ENCODE measurements around the gene TUBA1B.
"Not testable (repeated sequence)": the region's sequence is repeated elsewhere in the genome, so short reads cannot be mapped to it uniquely, and the experiment has no call there.

The TUBA1B gene

DNA sequence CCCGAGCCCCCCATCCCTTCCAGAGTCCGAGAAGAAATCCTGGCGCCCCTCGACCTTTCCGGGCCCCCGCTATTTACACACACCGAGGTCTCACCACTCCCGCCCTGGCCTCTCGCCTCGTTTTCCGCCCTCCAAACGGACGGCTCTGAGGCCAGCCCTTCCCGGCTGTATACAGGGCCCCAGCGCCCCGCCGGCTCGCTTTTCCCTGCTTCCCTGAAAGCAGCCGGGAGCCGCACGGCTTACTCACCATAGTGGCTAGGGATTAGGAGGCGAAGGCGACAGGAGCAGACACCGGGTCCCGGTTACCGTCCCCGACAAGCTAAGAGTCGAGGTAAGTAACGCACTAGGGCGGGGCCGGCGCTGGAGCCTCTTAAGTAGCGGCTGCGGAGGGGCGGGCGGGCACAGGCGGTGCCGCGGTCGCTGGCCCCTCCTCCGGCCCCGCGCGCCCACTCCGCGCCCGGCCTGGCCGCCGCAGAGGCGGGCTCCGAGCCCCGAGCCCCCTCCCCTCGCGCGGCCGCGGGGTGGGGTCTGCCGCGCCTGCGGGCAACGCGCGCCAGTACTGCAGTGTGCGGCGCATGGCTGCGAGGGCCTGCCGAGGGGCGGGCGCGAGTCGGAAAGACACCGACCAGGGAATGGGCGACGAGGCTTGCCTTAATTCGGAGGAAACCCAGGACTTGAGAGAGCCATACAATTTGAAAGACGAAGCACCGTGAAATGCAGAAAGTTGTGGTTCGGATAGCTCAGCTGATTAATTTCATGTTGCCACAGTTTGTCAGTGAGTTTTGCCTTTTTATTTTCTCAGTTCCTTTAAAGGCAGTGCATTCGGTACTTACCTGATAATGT lies at the start of gene TUBA1B:
TUBA1B (minus strand) TSS at position 345 of the 843 bp plus-strand sequence; CDS start at position 250, 95 bp downstream.
- peak; percentile 22 to 91 (median 82) for DNase-seq

DNA sequence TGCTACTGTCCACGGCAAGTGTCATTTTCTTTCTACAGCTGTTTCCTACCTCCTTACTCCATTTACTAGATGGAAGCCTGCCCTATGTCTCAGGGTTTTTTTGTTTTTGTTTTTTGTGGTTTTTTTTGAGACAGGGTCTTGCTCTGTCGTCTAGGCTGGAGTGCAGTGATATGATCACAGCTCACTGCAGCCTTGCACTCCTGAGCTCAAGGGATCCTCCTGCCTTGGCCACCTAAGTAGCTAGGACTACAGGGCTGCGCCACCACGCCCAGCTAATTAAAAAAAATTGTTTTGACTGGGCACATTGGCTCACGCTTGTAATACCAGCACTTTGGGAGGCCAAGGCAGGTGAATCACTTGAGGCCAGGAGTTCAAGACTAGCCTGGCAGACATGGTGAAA lies 43.0 kb upstream of the TUBA1B start:
- DNase-seq, result no peak

DNA sequence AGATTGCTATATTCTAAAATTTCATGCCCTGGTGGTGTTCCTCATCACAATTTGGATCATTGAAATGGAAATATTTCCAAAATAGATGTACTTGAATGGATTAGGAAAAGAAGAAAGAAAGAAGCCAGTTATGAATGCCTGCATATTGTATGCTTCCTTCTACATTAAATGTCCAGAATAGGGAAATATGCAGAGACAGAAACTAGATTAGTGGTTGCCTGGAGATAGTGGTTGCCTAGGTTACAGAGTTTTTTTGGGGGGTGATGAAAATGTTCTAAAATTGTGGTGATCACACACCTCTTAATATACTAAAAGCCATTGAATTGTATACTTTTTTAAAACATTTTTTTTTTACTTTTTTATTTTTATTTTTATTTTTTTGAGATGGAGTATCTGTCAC lies 39.7 kb upstream of the TUBA1B start:
- DNase-seq, result no peak

DNA sequence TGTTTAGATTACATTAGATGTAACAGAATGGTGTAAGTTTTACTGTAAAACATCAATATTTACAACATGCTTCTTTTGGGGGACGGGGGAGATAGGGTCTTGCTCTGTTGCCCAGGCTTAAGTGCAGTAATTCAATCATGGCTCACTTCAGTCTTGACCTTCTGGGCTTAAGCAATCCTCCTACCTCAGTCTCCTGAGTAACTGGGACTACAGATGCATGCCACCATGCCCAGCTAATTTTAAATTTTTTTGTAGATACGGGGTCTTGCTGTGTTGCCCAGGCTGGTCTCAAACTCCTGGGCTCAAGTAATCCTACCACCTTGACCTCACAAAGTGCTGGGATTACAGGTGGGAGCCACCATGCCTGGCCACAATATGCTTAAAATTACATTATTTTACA lies 33.9 kb upstream of the TUBA1B start:
- DNase-seq, result no peak

DNA sequence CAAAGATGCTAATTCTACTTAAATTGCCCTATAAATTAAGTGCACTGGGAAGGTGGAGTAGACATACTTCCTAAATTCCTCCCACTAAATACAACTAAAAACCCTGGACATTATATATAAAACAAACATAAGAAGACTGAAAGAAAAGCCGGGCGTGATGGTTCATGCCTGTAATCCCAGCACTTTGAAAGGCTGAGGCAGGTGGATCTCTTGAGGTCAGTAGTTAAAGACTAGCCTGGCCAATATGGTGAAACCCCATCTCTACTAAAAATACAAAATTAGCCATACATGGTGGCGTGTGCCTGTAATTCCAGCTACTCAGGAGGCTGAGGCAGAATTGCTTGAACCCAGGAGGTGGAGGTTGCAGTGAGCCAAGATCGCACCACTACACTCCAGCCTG lies 30.7 kb upstream of the TUBA1B start:
- DNase-seq, result not testable (repeated sequence)

DNA sequence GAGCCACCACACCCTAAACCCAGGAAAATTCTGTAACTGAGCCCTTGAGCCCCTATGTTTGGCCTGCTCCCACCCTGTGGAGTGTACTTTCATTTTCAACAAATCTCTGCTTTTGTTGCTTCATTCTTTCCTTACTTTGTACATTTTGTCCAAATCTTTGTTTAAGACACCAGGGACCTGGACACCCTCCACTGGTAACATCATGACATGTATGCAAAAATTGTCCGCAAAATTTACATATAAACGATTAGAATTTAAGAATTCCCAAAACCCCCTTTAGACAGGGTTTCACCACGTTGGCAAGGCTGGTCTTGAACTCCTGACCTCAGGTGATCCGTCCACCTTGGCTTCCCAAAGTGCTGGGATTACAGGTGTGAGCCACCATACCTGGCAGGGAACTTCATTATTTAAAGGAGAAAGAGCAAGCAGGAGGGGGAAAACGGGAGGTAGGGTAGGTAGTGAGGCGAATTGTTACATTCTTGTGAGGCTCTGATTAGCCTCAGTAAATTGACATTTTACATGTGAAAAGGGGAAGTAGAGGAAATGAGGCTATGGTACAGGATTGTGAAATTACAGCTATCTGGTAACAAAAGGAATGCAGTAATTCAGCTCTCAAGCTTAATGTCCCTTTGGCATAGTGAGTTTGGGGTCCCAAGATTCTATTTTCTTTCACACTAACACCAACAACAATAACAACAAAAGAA lies 30.0 kb upstream of the TUBA1B start:
- DNase-seq, result no peak

DNA sequence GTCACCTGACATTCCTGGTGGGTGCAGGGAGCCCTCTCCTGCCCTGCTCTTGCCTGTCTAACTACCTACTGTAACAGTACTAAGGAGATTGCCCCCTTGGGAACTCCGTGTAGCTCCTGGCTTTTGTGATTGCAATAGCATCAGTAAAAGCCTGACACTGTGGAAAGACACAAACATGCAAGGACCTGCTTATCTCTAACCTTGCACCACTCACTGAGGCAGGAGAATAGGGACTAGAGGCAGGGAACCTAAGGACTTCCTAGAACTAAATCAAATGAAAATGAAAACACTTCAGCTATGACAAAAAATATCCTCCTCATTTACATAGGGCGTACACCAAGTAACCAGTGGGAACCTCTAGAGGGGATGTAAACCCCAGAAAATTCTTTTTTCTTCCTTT lies 29.2 kb upstream of the TUBA1B start:
- no peak for DNase-seq

DNA sequence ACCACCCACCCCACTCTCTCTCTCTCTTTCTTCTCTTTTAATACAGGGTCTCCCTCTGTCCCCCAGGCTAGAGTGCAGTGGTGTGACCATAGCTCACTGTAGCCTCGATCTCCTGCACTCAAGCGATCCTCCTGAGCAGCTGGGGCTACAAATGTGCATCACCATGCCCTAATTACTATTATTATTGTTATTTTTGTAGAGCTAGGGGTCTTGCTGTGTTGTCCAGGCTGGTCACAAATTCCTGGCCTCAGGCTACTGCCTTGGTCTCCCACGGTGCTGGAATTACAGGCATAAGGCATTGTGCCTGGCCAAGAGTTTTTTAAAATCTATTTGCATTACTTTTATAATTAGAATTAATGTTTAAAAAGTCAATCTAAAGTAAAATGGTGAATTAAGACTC lies 23.0 kb upstream of the TUBA1B start:
- DNase-seq, result no peak

DNA sequence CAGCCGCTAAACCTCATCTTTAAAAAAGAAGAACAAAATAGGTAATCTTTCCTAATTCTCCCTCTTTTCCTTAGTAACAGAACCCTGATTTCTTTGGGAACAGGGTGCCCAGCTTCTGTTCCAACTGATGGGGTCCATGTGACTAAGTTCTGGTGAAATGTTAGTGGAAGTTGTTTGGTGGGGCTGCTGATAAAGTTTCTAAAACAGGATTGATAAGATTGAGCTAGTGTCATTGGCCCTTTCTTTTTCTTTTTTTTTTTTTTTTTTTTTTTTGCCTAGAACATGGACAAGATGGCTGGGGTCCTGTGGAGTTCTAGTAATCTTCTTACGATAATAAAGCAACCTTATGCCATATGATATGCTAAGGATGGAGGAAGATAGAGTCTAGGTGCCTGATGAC lies 16.2 kb upstream of the TUBA1B start:
- DNase-seq, result no peak

DNA sequence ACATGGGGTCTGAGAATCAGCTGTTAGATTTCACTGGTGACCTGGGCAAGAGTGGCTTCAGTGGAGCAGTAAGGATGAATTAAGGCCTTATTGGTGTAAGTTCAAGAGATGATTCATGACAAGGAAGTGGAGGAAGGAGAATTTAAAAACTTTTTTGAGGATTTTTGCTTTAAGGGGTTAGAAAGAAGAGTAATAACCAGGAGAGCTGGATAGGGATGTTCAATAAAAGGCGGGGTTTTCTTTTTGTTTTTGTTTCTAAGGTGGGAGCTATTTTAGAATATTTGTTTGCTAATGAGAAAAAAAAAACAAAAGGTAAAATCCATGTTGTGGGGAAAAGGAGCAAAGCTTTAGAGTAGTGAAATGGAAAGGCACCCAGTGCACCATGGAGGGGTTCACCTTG lies 15.2 kb upstream of the TUBA1B start:
- DNase-seq, result no peak

DNA sequence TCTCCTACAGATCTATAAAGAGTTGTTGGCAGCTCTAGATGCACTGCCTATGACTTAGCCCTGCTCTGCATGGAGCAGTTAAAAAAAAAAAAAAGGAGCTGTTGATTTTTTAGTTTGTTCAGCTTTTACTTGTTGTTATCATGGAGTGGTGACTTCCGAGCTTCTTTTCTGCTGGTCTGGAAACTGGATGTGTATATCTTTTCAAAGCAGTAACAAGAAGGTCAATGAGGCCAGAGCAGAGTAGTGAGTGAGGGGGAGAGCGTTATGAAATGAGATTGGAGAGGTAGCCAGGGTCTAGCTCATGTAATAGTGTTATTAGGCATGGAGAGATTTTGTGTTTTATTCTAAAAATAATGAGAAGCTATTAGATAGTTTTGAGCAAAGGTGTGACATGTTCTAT lies 13.2 kb upstream of the TUBA1B start:
- DNase-seq, result no peak

DNA sequence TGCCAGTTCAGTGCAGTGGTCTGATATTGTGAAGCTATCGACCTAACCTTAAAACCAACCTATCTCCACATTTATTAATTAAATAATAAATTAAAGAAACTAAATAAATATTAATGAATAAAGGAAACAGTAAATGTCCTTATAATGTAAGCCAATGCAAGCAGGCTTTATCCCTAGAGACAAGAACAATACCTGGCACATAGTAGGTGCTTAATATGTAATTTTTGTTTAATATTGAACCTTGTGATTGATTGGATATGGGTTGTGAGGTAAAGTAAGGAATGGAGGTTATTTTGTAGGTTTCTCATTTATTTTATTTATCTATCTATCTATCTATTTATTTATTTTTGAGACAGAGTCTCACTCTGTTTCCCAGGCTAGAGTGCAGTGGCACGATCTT lies 7.8 kb upstream of the TUBA1B start:
- DNase-seq, result no peak

DNA sequence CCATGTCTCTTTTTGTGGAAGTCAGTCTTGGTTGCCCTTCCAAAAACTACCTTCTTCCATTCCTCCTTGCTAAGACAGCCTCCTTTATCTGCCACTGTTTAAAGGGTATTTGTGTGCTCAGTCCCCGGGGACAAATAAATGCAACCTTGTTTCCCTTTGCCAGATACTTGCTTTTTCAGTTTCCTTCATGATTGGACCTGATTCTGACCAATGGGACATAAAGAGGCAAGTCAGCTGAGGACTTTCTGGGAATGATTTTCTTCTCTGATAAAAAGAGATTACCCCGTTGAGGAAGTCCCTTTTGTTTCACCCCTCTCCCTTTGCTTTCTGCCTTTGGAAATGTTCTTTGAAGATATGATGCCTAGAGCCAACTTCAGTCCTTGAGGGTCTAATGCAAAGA lies 7.4 kb upstream of the TUBA1B start:
- DNase-seq, result no peak

DNA sequence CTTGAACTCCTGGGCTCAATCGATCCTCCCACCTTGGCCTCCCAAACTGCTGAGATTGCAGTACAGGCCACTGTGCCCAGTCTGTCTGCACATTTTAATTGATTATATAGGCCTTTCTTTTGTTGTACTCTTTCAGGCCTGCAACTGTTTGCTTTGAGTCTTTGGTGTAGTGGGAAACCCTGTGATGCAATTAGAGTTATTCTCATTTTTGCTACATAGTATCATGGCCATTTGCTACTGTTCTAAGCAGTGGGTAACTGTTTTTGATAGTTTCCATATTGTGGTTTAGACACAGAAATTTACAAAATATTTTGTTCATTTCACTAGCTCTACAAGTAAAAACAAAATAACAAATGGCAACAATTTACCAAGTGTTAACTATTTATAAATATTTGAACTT lies 6.3 kb upstream of the TUBA1B start:
- no peak for DNase-seq

DNA sequence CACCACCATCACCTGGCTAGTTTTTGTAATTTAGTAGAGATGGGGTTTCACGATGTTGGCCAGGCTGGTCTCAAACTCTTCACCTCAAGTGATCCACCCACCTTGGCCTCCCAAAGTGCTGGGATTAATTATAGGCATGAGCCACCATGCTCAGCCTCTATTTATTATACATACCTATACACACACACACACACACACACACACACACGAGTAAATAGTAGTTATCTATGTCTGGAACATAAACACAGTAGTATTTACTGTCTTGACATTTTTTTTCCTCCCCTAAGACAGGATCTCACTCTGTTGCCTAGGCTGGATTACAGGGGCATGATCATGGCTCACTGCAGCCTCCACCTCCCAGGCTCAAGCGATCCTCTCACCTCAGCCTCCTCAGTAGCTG lies 5.8 kb upstream of the TUBA1B start:
- not testable (repeated sequence) for DNase-seq

DNA sequence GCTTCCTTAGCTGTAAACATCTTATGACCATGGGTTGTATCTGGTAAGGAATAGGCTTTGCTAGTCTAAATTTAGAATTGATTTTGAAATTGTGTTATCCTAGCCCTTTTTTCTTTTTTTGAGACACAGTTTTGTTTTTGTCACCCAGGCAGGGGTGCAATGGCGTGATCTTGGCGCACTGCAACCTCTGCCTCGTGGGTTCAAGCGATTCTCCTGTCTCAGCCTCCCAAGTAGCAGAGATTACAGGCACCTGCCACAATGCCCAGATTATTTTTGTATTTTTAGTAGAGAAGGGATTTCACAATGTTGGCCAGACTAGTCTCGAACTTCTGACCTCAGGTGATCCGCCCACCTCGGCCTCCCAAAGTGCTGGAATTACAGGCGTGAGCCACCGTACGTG lies 2.4 kb upstream of the TUBA1B start:
- no peak for DNase-seq

DNA sequence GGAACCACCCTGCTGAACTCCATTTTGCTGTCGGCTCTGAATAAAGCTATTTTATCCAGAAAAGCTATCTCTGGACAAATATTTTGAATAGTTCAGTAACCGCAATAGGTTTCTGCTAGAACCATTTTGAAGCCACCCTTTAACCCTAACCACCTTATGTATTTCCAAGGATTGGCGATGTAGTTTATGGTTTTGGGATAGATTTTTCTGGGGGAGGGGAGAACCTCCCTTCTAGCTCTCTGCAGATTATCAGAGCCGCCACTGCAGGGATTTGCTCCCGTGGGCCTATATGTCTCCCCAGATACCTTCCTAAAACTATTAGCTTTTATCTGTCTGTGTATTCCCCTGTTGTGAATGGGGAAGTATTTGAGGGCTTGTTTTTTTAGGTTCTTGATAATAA lies 1.8 kb upstream of the TUBA1B start:
- peak in 1 of 14 donors; percentile 58 for DNase-seq

DNA sequence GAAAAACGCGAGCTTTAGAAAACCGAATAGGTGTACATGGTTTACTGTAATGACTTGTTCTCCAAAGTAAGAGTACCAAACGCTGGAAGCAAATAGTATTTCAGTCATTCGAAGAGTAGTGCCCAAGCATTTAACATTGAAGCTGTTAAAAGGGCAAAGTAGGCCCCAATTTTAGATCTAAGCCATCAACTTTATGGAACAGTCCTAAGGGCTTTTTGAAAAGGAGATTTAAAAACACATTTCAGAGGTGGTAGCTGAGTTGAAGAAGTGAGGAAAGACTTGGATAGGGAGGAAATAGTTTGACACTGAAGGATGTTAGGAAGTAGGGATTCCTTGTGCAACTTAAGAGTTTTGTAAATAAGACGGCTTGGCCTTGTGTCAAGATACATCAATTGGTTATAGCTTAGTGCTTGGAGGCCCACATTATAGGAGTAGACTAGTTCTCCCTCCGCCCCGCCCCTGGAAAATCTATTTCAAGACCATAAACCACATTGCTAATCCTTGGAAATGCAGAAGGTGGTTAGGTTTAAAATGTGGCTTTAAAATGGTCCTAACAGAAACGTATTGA lies 783 bp upstream of the TUBA1B start:
- DNase-seq, result peak in 1 of 14 donors; percentile 46

DNA sequence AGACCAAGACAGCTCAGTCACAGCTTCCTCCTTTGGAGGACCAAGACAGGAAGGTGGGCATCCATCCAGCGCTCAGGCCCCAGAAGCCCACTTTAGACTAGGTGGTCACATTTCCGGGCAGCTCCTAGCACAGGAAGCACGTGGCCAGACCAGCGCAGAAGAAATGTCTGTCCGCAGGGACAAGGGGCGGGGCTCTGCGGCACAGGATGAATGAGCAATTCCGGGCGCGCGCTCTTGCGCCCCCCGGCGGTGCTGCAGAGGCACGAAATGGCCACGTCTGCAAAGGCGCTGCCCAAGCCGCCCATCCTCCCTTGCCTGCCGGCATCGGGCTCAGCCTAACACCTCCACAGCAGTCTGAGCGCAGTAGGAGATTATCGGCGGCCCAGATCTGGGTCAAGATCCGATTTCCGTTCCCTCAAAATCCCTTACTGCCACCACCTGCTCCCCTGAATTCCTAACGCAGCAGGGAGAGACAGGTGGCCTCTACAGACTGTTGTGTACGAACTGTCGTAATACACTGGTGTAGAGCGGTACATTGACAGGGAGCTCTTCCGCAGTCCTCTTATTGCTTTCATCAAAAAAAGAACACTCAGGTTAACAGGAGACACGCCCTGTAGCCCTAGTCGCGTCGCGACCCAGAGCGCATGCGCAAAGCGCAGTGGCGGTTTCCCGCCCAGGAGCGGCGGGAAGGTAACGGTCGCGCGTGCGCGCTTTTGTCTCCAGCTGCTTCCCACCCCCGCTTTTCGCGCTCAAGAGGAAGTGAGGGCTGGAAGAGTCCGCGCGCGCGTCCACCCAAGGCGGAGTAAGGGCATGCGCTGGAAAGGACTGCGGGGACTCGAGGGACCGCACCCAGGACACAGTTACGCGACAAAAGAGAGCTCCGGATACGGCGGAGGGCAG lies 794 bp downstream of the TUBA1B start:
- DNase-seq, result peak; percentile 34 to 91 (median 85)

DNA sequence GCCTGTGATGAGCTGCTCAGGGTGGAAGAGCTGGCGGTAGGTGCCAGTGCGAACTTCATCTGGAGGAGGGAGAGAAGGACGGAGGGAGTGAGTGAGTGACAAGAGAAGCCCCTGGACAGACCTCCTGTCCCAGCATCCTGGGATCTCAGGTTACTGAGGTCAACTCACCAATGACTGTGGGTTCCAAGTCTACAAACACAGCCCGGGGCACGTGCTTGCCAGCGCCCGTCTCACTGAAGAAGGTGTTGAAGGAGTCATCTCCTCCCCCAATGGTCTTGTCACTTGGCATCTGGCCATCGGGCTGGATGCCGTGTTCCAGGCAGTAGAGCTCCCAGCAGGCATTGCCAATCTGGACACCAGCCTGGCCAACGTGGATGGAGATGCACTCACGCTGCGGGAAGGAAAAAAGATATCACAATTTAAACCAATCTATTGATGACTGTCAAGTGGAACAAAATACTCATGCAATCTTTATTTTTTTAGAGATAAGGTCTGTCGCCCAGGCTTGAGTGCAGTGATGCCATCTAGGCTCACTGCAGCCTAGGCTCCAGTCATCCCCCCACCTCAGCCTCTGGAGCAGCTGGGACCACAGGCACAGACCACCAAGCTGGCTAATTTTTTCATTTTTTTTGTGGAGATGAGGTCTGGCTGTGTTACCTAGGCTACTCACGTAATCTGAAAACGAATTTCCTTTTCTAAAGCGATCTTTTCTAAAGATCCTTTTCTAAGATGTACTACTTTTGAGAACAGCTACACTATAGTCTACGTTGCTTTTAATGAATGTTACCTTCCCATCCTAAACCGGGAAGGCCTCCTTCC lies 1.7 kb downstream of the TUBA1B start:
- DNase-seq, result peak in 1 of 14 donors; percentile 28

DNA sequence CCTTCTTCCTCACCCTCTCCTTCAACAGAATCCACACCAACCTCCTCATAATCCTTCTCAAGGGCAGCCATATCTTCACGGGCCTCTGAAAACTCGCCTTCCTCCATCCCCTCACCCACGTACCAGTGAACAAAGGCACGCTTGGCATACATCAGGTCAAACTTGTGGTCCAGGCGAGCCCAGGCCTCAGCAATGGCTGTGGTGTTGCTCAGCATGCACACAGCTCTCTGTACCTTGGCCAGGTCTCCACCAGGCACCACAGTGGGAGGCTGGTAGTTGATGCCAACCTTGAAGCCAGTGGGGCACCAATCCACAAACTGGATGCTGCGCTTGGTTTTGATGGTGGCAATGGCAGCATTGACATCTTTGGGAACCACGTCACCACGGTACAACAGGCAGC lies 3.2 kb downstream of the TUBA1B start:
- not testable (repeated sequence) for DNase-seq

Data from C1 segment of cervical spinal cord (tissue), 14 donors.